HepG2 (cell line): Measurements from ENCODE around the gene MUC4.

Experiments
- CEBPG ChIP-seq: IDR thresholded peaks from 2 replicates; pipeline ENCODE4 v1.6.1; 2016
- FOXM1 ChIP-seq: sonication (generic); formaldehyde crosslinking; IDR thresholded peaks from 2 replicates; pipeline ENCODE4 v1.5.0; 2020; ENCODE audit warnings: missing genetic modification reagents
- MXI1 ChIP-seq: IDR thresholded peaks from 3 replicates; pipeline ENCODE4 v1.6.1; 2012; ENCODE audit warnings: low read depth, low read length, inconsistent platforms, borderline replicate concordance
- NFYB ChIP-seq: sonication (generic); formaldehyde crosslinking; IDR thresholded peaks from 2 replicates; pipeline ENCODE4 v1.4.0; 2020; ENCODE audit warnings: missing genetic modification reagents
- ZSCAN9 ChIP-seq: IDR thresholded peaks from 2 replicates; pipeline ENCODE4 v1.6.1; 2016; ENCODE audit warnings: borderline replicate concordance
- TF ChIP-seq, protein P1 (sequence below): sonication (generic); formaldehyde crosslinking; IDR thresholded peaks from 2 replicates; pipeline ENCODE4 v1.5.0; 2020; ENCODE audit warnings: mild to moderate bottlenecking, missing genetic modification reagents, moderate library complexity

GRCh38 chr3:195854628-195855294 is 43.0 kb upstream of the MUC4 start:
- TF ChIP-seq FOXM1 (CRISPR knock-in tag), result no peak
- no peak for TF ChIP-seq ZSCAN9 (CRISPR knock-in tag)
- TF ChIP-seq, protein P1, sequence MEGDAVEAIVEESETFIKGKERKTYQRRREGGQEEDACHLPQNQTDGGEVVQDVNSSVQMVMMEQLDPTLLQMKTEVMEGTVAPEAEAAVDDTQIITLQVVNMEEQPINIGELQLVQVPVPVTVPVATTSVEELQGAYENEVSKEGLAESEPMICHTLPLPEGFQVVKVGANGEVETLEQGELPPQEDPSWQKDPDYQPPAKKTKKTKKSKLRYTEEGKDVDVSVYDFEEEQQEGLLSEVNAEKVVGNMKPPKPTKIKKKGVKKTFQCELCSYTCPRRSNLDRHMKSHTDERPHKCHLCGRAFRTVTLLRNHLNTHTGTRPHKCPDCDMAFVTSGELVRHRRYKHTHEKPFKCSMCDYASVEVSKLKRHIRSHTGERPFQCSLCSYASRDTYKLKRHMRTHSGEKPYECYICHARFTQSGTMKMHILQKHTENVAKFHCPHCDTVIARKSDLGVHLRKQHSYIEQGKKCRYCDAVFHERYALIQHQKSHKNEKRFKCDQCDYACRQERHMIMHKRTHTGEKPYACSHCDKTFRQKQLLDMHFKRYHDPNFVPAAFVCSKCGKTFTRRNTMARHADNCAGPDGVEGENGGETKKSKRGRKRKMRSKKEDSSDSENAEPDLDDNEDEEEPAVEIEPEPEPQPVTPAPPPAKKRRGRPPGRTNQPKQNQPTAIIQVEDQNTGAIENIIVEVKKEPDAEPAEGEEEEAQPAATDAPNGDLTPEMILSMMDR (CRISPR knock-in tag), result no peak
- no peak for TF ChIP-seq CEBPG (CRISPR knock-in tag)
- no peak for TF ChIP-seq MXI1
- no peak for TF ChIP-seq NFYB
